ENCODE data around the gene PFKM.

GRCh38 chr12:48077111-48077510 is 42.1 kb upstream of the PFKM start:
- TF ChIP-seq CTCF (IDR thresholded peaks at IDR 0.05) (no peak), POLR2A (IDR thresholded peaks at IDR 0.05) (no peak), POLR2AphosphoS5 (IDR thresholded peaks at IDR 0.05) (no peak)

Measured in prostate gland (tissue), 2 donors.